ENCODE data around the gene ATP8B1.

The ATP8B1 gene

DNA sequence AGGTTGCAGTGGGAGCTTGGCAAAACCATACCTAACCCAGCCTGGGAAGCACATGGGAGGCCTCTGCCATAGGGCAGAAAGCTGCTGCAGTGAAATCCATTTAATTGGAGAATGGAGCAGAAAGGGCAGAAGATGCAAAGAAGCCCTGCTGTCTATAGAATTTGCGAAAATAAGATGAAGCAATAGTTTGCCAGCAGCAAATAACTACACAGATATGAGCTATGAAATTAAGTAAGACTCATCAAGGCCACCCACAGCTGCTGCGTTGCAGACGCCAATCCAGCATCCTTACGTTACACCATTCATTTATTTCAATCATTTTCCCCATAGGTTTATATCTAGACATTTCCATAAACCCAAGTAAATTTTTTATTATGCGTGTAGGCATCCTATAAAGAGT is 21.1 kb downstream of the ATP8B1 start:
- no peaks in the 10 kb centered on the region for H3K9me3 ChIP-seq (ENCODE audit: low read length)
- H3K4me3 ChIP-seq (ENCODE audit: low read length): no peak overlapping the region
- H3K4me1 ChIP-seq (ENCODE audit: insufficient read depth, low read length): peaks cover 2% of the 10 kb centered on the region
- H3K27me3 ChIP-seq (ENCODE audit: insufficient read depth, low read length): no peaks in the 10 kb centered on the region
- no peak overlapping the region for H2AFZ ChIP-seq (ENCODE audit: low read depth, low read length)
- H3K36me3 ChIP-seq (ENCODE audit: insufficient read depth, low read length): no peaks in the 10 kb centered on the region

DNA sequence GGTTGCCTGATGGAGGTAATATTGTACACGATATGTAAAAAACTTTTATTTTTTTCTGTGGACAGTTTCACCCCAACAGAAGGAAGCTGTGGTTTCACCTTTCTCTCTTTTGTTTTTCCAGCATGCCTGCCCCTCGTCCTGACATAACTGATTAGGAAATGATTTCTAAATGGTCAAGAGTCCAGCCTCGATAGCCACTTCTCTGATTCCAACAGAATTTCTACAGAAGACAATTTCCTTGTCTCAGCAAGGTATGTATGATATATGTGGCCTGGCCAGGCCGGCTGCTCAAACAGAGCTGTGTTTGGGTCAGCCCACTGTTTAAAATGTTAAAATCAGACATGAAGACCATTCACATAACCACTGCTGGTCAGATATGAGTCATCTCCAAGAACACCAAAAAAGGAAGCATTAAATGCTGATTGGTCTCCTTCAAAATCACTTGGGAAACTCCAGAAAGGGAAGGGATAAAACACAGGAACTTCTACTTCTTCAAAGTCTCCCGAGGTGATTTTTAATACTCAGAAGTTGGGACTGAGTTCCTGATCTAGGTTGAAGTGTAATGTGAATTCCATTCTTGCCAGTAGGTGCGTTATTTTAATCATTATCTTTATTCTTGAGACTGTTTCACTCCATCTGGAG is 22.3 kb downstream of the ATP8B1 start:
- H3K27me3 ChIP-seq (ENCODE audit: insufficient read depth, low read length): no peaks in the 10 kb centered on the region
- no peak overlapping the region for H3K4me3 ChIP-seq (ENCODE audit: low read length)
- H3K9me3 ChIP-seq (ENCODE audit: low read length): no peaks in the 10 kb centered on the region
- no peaks in the 10 kb centered on the region for H3K36me3 ChIP-seq (ENCODE audit: insufficient read depth, low read length)
- H2AFZ ChIP-seq (ENCODE audit: low read depth, low read length): no peak overlapping the region
- H3K4me1 ChIP-seq (ENCODE audit: insufficient read depth, low read length): peaks cover 2% of the 10 kb centered on the region

GRCh38 chr18:57780318-57780705 is 22.8 kb downstream of the ATP8B1 start:
- Histone ChIP-seq H3K36me3 (ENCODE audit: insufficient read depth, low read length) (no peaks in the 10 kb centered on the region), H3K4me1 (ENCODE audit: insufficient read depth, low read length) (peaks cover 2% of the 10 kb centered on the region), H3K9me3 (ENCODE audit: low read length) (no peaks in the 10 kb centered on the region), H2AFZ (ENCODE audit: low read depth, low read length) (no peak overlapping the region), H3K27me3 (ENCODE audit: insufficient read depth, low read length) (no peaks in the 10 kb centered on the region), H3K4me3 (ENCODE audit: low read length) (no peak overlapping the region)

GRCh38 chr18:57776767-57777166 is 26.3 kb downstream of the ATP8B1 start:
- Histone ChIP-seq H3K4me1 (ENCODE audit: insufficient read depth, low read length) (no peaks in the 10 kb centered on the region), H3K4me3 (ENCODE audit: low read length) (no peak overlapping the region), H2AFZ (ENCODE audit: low read depth, low read length) (no peak overlapping the region), H3K27me3 (ENCODE audit: insufficient read depth, low read length) (no peaks in the 10 kb centered on the region), H3K9me3 (ENCODE audit: low read length) (no peaks in the 10 kb centered on the region), H3K36me3 (ENCODE audit: insufficient read depth, low read length) (no peaks in the 10 kb centered on the region)

DNA sequence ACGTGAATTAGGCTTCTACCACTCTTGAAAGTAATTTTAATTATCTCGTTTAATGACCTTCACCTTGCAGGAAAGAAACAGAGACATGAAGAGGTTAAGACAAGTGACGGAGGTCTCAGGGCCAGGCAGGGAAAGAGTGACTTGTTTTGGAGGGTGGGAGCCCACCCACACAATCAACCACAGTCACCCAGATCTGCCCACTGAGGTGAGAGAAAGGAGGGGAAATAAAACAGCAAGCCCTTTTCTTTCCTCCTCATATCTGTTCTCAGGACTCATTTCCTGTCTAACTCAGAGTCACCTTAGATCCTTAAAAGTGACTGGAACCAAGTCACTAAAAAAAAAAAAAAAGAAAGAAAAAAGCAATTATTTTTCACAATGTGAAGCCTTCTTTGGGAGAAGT is 26.8 kb downstream of the ATP8B1 start:
- Histone ChIP-seq H3K4me1 (ENCODE audit: insufficient read depth, low read length) (no peaks in the 10 kb centered on the region), H2AFZ (ENCODE audit: low read depth, low read length) (no peak overlapping the region), H3K36me3 (ENCODE audit: insufficient read depth, low read length) (no peaks in the 10 kb centered on the region), H3K9me3 (ENCODE audit: low read length) (no peaks in the 10 kb centered on the region), H3K27me3 (ENCODE audit: insufficient read depth, low read length) (no peaks in the 10 kb centered on the region), H3K4me3 (ENCODE audit: low read length) (no peak overlapping the region)

- no peak overlapping the region for H3K4me3 ChIP-seq (ENCODE audit: low read length)
- no peak overlapping the region for H2AFZ ChIP-seq (ENCODE audit: low read depth, low read length)
- H3K27me3 ChIP-seq (ENCODE audit: insufficient read depth, low read length): no peaks in the 10 kb centered on the region
- no peaks in the 10 kb centered on the region for H3K36me3 ChIP-seq (ENCODE audit: insufficient read depth, low read length)
- no peaks in the 10 kb centered on the region for H3K9me3 ChIP-seq (ENCODE audit: low read length)
- no peaks in the 10 kb centered on the region for H3K4me1 ChIP-seq (ENCODE audit: insufficient read depth, low read length)
Measured at GRCh38 chr18:57775937-57776336, 27.2 kb downstream of the ATP8B1 start.

DNA sequence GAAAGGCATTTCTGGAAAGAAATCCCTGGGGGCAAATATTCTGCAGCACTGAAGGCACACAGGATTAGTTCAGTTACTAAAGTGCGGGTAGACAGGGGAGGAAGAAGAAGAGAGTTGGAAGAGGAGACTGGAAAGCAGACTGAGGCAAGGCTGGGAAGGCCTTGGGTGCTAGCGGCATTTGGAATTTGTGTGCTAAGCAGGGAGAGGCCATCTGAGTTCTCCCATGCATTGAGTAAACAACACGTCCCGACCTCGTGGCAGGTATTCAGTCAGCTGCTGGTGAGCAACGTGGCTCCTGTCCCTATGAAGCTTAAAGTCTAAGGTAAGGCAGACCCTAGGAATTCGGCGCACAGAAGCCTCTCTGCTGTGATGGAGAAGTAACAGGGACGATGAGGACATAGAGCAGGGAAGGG is 30.7 kb downstream of the ATP8B1 start:
- Histone ChIP-seq H3K9me3 (ENCODE audit: low read length) (no peaks in the 10 kb centered on the region), H2AFZ (ENCODE audit: low read depth, low read length) (no peak overlapping the region), H3K27me3 (ENCODE audit: insufficient read depth, low read length) (no peaks in the 10 kb centered on the region), H3K4me1 (ENCODE audit: insufficient read depth, low read length) (no peaks in the 10 kb centered on the region), H3K36me3 (ENCODE audit: insufficient read depth, low read length) (no peaks in the 10 kb centered on the region), H3K4me3 (ENCODE audit: low read length) (no peak overlapping the region)

- H3K4me1 ChIP-seq (ENCODE audit: insufficient read depth, low read length): no peaks in the 10 kb centered on the region
- no peaks in the 10 kb centered on the region for H3K27me3 ChIP-seq (ENCODE audit: insufficient read depth, low read length)
- no peaks in the 10 kb centered on the region for H3K36me3 ChIP-seq (ENCODE audit: insufficient read depth, low read length)
- H2AFZ ChIP-seq (ENCODE audit: low read depth, low read length): no peak overlapping the region
- H3K4me3 ChIP-seq (ENCODE audit: low read length): no peak overlapping the region
- H3K9me3 ChIP-seq (ENCODE audit: low read length): no peaks in the 10 kb centered on the region
Measured at GRCh38 chr18:57771626-57772025, 31.5 kb downstream of the ATP8B1 start.

GRCh38 chr18:57771193-57771592 is 31.9 kb downstream of the ATP8B1 start:
- no peaks in the 10 kb centered on the region for H3K36me3 ChIP-seq (ENCODE audit: insufficient read depth, low read length)
- H2AFZ ChIP-seq (ENCODE audit: low read depth, low read length): no peak overlapping the region
- no peaks in the 10 kb centered on the region for H3K27me3 ChIP-seq (ENCODE audit: insufficient read depth, low read length)
- H3K4me3 ChIP-seq (ENCODE audit: low read length): no peak overlapping the region
- H3K9me3 ChIP-seq (ENCODE audit: low read length): no peaks in the 10 kb centered on the region
- no peaks in the 10 kb centered on the region for H3K4me1 ChIP-seq (ENCODE audit: insufficient read depth, low read length)

DNA sequence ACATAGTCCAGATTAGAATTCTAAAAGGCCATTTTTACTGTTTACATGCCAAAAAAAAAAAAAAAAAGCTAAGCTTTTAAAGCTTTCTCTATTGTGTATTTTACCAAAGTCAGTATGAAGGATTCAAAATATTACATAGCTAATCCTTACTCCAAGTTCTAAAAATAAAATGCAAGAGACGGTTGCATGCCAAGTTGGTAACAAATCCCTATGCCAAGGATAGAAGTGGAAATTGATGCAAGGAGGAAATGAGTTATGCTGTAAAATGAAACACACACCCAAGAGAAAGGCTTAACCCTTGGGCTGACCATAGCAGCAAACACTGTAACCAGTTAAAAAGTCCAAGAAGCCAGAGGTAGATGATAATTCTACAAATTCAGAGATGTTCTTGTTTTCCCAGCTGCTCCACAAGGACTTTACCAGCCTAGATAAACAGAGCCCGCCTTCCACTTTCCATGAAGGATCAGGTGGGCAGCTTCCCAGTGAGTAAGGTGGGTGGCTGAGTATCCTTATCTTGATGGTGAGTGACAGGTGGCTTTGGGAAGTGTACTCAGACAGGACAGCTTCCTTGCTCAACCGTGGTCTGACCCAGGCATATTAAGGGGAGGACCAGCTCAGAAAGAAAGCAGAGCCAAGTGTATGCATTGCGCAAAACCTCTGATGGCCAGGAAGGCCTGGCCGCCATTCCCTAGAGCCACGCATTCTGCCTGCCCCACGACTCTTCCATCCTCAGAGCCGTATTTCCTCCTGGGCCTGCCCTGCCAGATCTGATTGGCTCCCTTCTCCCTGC is 34.4 kb downstream of the ATP8B1 start:
- Histone ChIP-seq H3K9me3 (ENCODE audit: low read length) (no peaks in the 10 kb centered on the region), H3K4me3 (ENCODE audit: low read length) (no peak overlapping the region)

DNA sequence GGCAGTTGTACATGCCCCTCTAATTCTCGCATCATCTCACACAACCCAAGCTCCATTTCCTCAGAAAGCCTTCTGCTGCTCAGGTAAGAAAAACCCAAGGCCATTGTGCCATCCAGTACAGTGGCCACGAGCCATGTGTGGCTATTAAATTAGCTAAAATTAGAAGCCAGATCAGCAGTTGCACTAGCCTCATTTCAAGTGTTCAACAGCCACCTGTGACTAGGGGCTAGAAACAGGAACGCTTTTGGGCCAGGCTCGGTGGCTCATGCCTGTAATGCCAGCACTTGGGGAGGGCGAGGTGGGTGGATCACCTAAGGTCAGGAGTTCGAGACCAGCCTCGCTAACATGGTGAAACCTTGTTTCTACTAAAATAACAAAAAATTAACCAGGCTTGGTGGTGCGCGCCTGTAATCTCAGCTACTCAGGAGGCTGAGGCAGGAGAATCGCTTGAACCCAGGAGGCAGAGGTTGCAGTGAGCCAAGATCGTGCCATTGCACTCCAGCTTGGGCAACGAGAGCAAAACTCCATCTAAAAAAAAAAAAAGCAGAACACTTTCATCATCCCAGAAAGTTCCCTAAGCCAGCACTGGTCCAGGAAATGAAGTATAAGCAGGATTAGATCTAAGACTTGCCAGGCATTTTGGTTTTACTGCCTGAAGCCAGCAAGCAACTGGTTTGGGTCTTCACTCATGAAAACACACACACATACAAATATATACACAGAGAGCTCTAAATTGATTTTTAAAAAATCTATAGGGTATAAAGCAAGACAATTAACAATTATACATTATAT is 35.7 kb downstream of the ATP8B1 start:
- Histone ChIP-seq H3K9me3 (ENCODE audit: low read length) (no peaks in the 10 kb centered on the region), H3K27me3 (ENCODE audit: insufficient read depth, low read length) (no peaks in the 10 kb centered on the region), H3K4me3 (ENCODE audit: low read length) (no peak overlapping the region), H3K4me1 (ENCODE audit: insufficient read depth, low read length) (no peaks in the 10 kb centered on the region), H2AFZ (ENCODE audit: low read depth, low read length) (no peak overlapping the region), H3K36me3 (ENCODE audit: insufficient read depth, low read length) (no peaks in the 10 kb centered on the region)

More for the DNA sequence above, 34.4 kb downstream of the ATP8B1 start:
- Histone ChIP-seq H3K4me1 (ENCODE audit: insufficient read depth, low read length) (no peaks in the 10 kb centered on the region), H2AFZ (ENCODE audit: low read depth, low read length) (no peak overlapping the region), H3K36me3 (ENCODE audit: insufficient read depth, low read length) (no peaks in the 10 kb centered on the region), H3K27me3 (ENCODE audit: insufficient read depth, low read length) (no peaks in the 10 kb centered on the region)

DNA sequence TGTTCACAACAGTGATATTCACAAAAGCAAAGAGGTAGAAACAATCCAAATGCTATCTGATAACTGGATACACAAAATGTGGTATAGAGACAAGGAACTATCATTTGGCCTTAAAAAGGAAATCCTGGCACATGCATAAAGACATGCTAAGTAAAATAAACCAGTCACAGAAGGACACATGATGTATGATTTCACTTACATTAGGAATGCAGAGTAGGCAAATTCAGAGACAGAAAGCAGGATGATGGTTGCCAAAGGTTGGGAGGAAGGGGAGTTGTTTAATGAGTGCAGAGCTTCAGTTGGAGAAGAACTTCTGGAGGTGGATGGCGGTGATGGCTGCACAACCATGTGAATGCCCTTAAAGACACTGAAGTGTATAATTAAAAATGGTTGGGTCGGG is 38.1 kb downstream of the ATP8B1 start:
- Histone ChIP-seq H3K27me3 (ENCODE audit: insufficient read depth, low read length) (no peaks in the 10 kb centered on the region), H3K9me3 (ENCODE audit: low read length) (no peaks in the 10 kb centered on the region), H3K4me3 (ENCODE audit: low read length) (no peak overlapping the region), H3K36me3 (ENCODE audit: insufficient read depth, low read length) (no peaks in the 10 kb centered on the region), H3K4me1 (ENCODE audit: insufficient read depth, low read length) (no peaks in the 10 kb centered on the region), H2AFZ (ENCODE audit: low read depth, low read length) (no peak overlapping the region)

DNA sequence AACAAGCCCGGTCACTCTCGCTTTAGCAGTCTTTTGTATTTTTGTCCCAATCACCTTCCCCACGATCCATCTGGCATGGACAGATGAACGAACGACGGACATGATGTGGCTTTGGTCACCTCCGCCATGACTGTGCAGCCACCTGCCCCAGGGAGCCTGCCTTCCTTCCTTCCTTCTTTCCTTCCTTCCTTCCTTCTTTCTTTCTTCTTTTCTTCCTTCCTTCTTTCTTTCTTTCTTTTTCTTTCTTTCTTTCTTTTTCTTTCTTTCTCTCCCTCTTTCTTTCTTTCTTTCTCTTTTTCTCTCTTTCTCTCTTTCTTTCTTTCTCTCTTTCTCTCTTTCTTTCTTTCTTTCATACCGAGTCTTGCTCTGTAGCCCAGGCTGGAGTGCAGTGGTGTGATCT is 39.0 kb downstream of the ATP8B1 start:
- Histone ChIP-seq H3K27me3 (ENCODE audit: insufficient read depth, low read length) (no peaks in the 10 kb centered on the region), H2AFZ (ENCODE audit: low read depth, low read length) (no peak overlapping the region), H3K36me3 (ENCODE audit: insufficient read depth, low read length) (no peaks in the 10 kb centered on the region), H3K9me3 (ENCODE audit: low read length) (no peaks in the 10 kb centered on the region), H3K4me1 (ENCODE audit: insufficient read depth, low read length) (no peaks in the 10 kb centered on the region), H3K4me3 (ENCODE audit: low read length) (no peak overlapping the region)
